A673 (cell line): ENCODE data around the gene KIAA0232.

Source experiments
- CTCF ChIP-seq: fragments of 300-800, 200-600 bp; sonication (generic); conservative IDR thresholded peaks from 2 replicates; pipeline ENCODE4 v1.5.1; 2017; ENCODE audit warnings: low read depth, mild to moderate bottlenecking, antibody characterized with exemption, low read length, moderate library complexity, mixed read lengths
- EZH2 ChIP-seq: fragments of 200-600 bp; sonication (generic); IDR thresholded peaks from 2 replicates; pipeline ENCODE4 v1.6.1; 2017; ENCODE audit warnings: borderline replicate concordance, low read depth, mild to moderate bottlenecking, mixed read lengths, antibody characterized with exemption, low read length; ENCODE audit not compliant: poor library complexity, severe bottlenecking

GRCh38 chr4:6932918-6933317, 150.4 kb downstream of the KIAA0232 start:
- TF ChIP-seq EZH2 (no peak), CTCF (no peak)
